ENCODE results near the gene MRPL49.

Gene MRPL49

GRCh38 chr11:65103476-65103875, 18.6 kb upstream of the MRPL49 start:
- DNase-seq, result no peak

DNA sequence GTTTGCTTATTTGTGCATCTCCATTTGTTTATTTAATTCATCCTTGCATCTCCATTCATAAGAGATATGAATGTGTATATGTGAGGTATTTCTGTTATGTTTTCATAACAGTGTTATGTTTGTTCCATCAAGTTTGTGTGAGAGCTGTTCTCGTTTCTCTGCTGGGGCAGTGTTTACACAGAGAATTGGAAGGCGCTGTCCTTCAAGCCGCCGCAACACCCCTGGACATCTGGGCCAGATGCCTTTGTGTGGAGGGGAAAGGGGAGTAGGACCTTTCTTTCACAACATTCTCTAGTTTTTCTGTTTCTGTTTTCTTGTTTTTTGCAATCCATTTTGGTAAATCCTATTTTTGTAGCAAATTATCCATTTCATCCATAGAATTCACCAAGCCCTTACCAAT, 17.5 kb upstream of the MRPL49 start:
- DNase-seq, result no peak

DNA sequence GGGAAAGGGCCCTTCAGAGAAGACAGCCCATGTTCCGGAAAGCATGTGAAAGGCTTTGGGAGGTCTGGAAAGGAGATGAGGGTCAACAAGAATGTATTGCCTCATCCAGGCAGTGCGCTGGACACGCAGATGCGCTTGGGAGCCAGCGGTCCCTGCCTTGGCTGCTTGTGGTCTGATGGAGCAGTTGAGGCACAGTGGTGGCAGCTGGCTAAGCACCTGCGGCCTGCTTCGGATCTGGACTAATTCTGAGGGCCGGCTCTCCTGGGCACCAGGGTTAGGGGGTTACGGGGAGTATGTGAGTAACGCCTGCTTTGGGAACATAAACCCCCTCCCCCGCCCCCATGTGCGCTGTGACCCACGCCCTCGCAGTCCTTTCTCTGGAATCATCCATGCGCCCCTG, 15.0 kb upstream of the MRPL49 start:
- no peak for DNase-seq

DNA sequence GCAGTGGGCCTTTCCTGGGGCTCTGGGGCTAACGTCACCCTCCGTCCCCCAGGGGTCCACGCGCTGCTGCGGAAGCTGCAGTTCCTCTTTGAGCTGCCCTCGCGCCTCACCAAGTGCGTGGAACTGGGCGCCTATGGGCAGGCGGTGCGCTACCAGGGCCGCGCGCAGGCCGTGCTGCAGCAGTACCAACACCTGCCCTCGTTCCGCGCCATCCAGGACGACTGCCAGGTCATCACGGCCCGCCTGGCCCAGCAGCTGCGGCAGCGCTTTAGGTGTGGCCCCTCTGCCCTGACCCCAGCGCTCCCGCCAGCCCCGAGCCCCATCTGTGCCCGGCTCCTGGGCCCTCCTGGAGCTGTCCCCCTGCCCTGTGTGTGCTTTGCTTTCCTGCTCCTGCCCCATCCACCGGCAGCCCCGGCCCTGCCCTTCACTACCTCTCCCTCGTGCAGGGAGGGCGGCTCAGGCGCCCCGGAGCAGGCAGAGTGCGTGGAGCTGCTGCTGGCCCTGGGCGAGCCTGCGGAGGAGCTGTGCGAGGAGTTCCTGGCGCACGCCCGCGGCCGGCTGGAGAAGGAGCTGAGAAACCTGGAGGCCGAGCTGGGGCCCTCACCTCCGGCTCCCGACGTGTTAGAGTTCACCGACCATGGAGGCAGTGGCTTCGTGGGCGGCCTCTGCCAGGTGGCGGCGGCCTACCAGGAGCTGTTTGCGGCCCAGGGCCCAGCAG, 14.2 kb upstream of the MRPL49 start:
- DNase-seq, result no peak

DNA sequence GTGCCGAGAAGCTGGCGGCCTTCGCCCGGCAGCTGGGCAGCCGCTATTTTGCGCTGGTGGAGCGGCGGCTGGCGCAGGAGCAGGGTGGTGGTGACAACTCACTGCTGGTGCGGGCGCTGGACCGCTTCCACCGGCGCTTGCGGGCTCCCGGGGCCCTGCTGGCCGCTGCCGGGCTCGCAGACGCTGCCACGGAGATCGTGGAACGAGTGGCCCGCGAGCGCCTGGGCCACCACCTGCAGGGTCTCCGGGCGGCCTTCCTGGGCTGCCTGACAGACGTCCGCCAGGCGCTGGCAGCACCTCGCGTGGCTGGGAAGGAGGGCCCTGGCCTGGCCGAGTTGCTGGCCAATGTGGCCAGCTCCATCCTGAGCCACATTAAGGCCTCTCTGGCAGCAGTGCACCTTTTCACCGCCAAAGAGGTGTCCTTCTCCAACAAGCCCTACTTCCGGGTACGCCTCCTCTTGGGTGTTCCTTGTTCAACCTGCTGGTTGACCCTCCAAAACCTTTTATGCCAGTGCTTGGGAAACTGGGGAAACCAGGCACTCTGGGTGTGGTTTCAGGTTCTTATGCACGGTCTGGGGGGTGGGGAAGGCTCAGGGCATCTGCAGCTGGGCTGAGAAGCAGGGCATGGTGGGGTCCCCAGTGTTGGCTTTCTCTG, 13.5 kb upstream of the MRPL49 start:
- DNase-seq, result no peak

DNA sequence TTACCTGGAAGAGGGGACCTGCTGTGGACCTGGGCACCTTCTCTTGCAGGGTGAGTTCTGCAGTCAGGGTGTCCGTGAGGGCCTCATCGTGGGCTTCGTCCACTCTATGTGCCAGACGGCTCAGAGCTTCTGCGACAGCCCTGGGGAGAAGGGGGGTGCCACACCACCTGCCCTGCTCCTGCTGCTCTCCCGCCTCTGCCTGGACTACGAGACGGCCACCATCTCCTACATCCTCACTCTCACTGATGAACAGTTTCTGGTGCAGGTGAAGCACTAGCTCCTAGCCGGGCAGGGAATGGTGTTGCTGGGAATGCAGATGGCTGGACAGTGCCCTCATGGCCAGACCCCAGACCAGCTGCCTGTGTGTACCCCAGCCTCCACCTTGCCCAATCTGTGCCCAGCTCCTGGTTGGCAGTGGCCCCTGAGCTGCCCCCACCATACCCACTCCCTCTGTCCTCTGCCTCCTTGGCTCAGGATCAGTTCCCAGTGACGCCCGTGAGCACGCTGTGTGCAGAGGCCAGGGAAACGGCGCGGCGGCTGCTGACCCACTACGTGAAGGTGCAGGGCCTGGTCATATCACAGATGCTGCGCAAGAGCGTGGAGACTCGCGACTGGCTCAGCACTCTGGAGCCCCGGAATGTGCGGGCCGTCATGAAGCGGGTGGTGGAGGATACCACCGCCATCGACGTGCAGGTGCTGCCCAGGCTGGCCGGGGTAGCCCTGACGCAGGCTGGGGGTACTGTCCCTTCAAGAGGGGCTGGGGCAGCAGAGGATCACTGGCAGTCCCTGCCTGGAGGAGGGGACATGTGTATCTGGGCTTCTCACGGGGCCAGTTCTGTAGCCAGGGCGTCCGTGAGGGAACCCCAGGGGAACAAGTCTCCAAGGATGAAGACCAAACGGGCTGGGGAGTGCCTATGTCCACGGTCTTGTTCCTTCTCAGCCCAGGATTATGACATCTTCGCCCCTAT, 12.6 kb upstream of the MRPL49 start:
- DNase-seq, result no peak

- peak; percentile 72 for DNase-seq
Observed at GRCh38 chr11:65110354-65110861, 11.7 kb upstream of the MRPL49 start.

DNA sequence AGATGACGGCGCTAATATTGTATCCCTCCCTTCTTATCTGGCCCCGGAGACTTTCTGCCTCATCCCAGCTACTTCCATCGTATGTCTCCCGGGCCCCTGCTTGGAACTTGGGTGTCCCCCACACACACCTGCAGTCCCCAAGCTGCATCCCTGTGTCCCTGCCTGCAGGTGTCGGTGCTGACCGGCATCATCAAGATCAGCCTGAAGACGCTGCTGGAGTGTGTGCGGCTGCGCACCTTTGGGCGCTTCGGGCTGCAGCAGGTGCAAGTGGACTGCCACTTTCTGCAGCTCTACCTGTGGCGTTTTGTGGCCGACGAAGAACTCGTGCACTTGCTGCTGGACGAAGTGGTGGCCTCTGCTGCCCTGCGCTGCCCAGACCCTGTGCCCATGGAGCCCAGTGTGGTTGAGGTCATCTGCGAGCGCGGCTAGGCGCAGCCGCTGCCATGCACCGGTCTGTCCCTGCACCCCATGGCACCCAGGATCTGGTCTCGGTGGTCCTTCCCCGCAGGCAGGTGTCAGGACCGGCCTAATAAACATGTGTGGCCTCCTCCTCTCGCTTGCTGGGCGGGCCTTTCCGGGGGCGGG, 10.9 kb upstream of the MRPL49 start:
- no peak for DNase-seq

DNA sequence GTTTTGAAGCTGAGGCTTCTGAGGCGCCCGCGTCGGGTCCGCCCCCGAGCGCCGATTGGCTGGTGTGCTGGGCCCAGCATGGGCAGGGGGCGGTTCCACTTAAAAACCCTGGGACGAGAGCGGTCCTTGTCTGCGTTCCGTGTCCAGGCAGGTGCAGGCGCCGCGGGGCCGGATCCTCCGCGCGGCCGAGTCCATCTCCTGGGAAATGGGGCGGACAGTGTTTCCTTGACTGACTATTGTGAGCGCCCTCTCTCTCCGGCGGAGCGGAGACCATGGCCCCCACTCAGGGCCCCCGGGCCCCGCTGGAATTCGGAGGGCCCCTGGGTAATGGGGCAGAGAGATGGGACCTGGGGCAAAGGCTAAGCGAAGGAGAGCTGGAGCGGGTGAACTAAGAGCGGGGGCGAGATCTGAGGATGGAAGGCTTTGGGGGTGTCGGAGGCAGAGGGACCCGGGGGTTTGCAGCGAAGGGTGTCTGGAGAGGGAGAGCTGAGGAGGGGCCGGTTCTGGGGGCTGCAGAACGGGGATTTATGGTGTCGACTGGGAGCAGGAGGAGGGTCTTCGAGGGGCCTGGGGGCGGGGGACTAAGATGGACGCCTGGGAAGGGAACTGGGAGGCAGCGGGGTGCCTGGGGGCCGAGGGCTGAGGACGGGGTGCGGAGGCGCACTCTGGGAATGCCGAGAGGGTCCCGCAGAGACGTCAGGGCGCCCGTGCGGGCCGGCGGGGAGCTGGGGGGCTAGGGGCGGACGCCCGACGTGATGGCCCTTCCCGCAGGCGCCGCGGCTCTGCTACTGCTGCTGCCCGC, 10.2 kb upstream of the MRPL49 start, which contains the start of gene TM7SF2:
Gene TM7SF2 (plus strand): TSS at position 129 of the 802 bp plus-strand sequence. CDS start 144 bp downstream, at position 273.
- DNase-seq, result peak; percentile 57

DNA sequence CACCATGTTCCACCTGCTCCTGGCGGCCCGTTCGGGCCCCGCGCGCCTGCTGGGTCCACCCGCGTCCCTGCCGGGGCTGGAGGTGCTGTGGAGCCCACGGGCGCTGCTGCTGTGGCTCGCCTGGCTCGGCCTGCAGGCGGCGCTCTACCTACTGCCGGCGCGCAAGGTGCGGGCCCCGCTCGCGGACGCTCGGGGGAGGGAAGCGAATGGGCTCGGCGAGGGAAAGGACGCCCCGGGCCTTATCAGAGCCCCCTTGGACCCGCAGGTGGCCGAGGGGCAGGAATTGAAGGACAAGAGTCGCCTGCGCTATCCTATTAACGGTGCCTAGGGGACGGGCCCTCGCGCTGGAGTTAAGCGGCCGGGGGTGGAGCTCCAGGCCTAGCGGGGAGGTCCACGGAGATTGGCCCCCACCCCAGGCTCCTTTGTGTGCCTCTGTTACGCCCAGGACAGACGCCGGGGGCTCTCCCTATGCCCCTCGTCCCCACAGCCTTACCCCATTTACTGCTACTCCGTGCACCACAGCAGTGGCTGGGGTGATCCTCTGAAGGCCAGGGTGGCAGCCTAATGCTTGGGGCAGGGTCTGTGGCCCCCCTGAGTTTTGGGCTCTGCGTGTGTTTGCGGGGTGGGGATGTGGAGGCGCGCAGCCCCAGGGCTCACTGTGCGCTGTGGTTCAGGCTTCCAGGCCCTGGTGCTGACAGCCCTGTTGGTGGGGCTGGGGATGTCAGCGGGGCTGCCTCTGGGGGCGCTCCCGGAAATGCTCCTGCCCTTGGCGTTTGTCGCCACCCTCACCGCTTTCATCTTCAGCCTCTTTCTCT, 9.4 kb upstream of the MRPL49 start:
- DNase-seq, result no peak

GRCh38 chr11:65113361-65113756, 8.8 kb upstream of the MRPL49 start:
- DNase-seq, result no peak

DNA sequence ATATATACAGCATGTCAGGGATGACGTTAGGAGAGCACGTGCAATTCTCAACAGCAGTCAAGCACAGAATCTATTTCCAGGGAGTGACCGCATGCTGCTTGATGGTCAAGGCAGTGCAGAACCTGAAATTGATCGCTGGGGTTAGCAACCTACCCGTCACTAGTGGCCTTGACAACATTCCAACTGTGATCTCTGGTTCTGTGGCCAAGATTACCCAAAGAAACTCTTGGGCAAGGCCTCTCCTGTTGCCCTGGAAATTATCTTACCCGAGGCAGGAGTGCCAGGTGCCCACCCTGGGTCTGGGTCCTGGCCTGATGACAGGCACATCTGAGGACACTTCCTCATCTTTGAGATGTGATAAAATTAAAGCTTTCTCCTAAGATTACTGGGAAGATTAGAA, 8.3 kb upstream of the MRPL49 start:
- DNase-seq, result no peak

DNA sequence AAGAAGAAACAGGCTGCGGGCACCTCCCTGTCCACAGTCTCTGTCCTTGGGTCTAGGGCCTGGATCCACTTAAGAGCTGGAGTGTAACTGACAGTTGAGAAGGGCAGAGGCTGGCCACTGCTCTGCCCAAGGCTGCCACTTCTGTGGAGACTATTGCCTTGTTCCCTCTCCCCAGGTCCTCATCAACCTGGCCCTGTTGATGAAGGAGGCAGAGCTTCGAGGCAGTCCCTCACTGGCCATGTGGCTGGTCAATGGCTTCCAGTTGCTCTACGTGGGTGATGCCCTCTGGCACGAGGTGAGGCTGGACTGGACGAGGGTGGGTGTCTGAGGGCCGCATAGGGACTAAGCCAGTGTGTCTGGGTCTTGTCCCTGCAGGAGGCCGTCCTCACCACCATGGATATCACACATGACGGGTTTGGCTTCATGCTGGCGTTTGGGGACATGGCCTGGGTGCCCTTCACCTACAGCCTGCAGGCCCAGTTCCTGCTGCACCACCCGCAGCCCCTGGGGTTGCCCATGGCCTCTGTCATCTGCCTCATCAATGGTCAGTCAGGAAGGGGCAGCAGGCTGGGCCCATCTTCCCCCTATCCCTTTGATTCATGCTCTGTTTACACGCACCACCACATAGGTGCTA, 7.5 kb upstream of the MRPL49 start:
- DNase-seq, result no peak

DNA sequence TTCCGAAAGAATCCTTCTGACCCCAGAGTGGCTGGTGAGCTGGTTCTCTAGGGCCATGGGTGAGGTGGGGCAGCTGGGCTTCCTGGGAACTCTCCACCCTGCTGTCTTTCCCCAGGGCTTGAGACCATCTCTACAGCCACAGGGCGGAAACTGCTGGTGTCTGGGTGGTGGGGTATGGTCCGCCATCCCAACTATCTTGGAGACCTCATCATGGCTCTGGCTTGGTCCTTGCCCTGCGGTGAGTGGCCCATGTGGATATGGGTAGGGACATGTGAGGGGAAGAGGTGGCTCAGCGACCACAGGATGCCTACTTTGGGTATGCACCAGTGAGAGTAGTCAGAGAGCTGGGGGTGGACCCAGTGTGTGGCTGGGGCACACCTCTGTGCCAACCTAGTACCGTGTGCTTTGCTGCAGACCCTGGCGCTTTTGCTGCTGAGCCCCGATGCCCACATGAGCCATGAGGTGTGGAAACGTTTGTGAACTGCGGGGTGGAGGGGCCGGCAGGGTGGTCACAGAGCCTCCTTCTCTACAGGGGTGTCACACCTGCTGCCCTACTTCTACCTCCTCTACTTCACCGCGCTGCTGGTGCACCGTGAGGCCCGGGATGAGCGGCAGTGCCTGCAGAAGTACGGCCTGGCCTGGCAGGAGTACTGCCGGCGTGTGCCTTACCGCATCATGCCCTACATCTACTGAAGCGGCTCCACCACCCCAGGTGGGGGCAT, 6.6 kb upstream of the MRPL49 start:
- DNase-seq, result no peak

DNA sequence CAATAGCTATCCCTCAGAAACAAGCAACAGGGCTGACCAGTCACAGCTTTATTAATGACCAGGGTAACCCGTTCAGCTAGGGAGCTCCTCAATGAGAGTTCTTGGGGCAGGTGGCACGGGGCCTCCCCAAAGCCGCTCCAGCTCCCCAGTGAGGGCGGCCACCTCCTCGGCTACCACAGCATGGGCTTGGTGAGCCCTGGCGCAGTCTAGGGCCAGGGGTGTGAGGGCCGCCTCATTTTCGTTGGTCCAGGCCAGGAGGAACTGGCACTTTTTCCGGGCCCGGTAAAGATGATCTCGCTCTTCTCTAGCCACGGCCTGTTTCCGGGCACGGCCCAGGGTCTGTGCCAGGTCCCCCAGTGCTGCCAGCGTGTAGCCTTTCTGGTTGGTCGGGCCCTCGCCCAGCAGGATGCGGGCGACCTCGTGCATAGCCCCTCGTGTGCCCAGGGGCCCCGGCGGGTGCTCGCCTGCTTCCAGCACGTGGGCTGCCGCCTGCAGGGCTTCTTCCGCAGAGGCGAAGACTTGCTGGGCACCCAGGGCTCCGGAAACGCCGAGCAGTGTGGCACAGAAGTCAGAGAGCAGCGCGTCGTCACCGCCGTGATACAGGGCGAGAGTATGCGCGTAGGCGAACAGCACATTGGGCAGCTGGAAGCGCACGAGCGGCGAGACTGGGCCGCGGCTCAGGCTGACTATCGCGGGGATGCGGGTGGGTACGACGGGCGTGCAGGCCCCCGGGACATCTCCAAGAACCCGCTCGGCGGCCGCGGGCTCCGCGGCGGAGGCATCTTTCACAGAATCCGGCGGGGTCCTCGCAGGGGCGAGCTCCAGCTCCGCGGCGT, 5.5 kb upstream of the MRPL49 start:
- no peak for DNase-seq

DNA sequence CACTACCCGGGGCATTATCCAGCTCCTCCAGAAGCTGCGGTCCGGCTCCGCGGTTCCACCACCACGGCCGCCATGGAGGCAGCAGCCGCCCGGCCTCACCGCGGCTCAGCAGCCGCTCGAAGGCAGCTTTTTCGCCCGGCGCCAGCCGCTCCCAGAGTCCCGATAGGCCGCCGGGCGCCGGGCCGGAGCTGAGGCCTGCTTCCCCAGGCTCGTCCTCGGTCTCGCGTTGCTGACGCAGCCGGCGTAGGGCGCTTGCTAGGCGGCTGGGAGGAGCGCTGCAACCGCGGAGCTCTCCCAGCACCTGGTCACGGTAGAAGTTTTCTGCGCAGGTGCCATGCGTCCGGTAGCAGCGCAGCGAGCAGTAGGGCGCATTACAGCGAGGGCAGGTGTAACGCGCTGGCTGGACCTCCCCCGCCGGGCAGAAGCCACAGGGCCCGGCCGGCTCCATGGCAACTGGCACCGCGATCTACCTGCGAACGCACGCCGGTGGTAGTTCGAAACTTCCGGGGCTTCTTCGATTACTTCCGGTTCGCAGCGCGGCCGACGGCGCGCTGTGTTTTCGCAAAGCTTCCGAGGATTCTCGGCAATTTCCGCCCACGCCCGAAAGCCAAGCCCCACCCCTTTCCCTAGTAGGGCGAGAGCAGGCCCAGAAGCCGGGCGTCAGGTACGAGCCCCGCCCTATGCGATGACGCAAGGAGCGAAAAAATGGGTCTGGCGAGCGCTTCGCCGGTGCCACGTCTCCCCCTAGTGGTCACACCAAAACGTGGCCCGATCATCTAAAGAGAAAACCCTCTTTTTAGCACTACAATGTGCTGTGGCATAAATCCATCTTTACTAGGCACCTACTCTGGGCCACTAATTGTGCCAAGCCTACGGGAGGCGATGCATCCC, 4.7 kb upstream of the MRPL49 start, which contains the start of gene ZNHIT2:
Gene ZNHIT2 (minus strand): TSS at position 496 of the 891 bp plus-strand sequence. CDS start 48 bp downstream, at position 448.
- peak; percentile 93 for DNase-seq

DNA sequence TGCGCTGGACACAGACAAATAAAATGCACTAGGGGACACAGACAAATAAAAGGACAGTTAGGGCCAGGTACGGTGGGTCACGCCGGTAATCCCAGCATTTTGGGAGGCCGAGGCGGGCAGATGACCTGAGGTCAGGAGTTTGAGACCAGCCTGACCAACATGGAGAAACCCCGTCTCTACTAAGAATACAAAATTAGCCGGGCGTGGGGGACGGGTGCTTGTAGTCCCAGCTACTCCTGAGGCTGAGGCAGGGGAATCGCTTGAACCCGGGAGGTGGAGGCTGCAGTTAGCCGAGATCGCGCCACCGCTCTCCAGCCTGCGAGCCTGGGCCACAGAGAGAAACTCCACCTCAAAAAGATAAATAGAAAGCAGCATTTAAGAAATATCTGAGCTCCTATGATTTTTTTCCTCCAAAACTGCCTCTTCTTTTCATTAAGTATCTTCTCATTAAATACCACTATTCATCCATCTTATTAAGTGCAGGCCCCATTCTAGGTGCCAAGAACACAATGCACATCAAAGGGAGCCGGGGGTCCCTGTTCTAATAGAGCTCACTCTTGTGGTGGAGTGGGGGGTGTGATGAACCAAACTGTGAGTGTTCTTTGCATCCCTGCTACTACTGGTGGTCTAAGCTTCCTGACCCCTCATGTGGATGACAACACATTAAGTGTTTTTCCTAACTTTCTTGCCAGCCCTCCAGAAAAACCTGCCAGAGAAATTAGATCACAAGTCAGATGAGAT, 3.9 kb upstream of the MRPL49 start:
- no peak for DNase-seq
